GM19438 (cell line): ENCODE measurements around the gene APBB2.
A peak's percentile ranks its signal among the peaks of the same experiment; 100 is the strongest.

Source experiments
- ATAC-seq: cut with Tn5 transposase; IDR thresholded peaks from one replicate; pipeline ENCODE4 v1.9.1; 2021; ENCODE audit warnings: low read depth; ENCODE audit not compliant: unreplicated experiment

APBB2 gene

DNA sequence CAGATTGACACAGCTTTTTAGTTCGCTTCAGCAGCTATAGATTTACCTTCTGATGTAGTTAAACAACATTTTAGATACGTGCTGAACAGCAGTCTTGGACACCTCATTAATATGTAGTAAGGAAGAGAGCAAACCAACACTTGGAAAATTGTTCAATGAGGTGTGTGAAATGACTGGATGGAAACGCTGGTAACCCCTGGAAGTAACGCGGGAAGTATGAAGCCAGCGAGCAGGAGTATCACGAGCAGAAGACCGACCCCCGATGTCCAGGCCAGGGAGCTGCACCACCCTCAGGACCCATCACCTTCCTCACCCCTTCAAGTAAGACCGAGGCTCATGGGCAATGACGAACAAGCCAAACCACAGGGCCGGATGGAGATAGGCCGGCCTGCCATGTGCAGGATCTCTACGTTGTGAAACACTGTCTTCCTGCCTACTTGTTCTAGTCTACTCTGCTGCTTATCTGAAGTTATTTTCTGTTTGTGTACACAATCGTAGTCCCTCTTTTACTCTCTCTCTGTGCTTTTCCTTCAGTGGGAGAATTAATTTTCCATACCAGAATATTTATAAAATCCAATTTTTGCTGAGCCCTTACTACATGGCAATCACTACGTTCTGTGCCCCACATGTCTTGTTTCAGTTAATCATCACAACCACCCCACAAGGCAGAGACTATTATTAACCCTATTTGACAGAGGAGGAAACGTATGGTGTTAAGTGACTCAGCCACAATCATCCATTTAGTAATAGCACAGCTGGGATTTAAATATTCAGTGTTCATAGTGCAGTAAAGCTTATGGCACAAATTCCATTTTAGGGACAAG is 221.7 kb downstream of the APBB2 start:
- ATAC-seq: peak; percentile 64

DNA sequence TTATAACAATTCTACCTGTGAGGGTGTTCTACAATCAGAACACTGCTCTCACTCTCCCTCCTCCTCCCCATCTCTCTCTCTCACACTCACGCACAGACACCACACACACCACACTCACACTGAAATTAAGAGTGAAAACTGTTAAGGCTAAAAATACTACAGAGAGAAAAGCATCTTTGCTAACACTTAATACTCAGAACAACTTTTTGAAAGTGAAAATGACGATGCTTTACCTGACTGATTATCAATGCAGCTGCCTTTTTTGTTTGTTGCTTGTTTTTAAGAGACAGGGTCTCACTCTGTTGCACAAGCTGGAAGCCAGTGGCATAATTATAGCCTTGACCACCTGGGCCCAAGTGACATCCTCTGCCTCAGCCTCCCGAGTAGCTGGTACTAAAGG is 222.4 kb downstream of the APBB2 start:
- ATAC-seq: peak; percentile 60

DNA sequence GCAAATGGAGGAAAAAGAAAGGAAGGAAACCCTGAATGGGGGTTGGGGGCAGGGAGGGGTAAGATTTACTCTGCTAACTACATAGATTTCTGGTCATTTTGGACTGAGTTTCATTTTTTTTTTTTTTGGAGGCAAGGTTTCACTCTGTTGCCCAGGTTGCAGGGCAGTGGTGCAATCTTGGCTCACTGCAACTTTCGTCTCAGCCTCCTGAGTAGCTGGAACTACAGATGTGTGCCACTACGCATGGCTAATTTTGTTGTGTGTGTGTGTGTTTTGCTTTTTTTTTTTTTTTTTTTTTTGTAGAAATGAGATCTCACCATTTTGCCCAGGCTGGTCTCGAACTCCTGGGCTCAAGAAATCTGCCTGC is 223.5 kb downstream of the APBB2 start:
- ATAC-seq: no peak

DNA sequence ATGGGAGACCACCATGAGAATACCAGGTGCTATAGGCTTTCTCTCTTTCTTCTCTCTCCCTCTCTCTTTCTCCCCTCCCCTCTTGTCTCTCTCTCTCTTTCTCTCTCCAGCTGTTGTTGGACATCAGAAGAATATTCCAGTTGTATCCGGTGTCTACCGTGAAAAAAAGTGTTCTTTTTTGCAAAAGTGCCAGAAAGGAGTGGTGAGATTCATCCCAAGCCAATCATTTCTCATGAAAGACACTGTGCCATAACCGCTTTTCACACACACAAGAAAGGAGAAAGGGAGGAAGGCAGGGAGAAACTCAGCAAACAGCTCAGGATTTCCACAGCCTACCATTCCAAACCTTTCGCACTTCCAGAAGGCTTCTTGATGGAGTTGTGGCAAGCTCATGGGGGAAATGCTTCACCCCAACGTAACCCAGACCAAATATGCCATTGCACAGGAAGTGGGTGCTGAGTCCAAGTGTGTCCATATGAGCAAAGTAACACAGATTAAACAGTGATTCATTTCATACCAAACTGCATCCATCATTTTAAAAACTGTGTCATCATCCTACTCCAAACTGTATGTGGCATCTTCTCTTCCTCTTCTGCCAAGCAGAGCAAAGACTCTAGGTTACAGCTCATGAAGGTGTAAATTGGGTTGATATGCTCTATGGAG is 224.0 kb downstream of the APBB2 start:
- ATAC-seq: no peak

DNA sequence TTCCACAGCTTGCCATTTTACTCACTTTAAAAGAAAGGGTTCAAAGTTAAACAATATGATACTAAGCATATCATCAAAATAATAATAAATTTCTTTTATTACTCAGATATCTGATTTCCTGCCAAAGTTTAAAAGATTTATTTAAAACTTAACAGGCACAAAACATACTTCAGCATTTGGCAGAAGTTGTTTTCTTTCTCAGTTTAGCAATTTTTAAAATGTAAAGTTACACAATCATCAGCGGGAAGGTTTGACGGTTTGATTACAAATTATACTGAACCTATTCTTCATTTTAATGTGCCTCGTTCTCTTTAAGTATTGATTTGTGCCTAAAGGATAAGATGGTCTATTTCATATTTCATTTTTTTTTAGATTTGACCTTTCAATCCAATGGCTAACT is 227.2 kb downstream of the APBB2 start:
- no peak for ATAC-seq

DNA sequence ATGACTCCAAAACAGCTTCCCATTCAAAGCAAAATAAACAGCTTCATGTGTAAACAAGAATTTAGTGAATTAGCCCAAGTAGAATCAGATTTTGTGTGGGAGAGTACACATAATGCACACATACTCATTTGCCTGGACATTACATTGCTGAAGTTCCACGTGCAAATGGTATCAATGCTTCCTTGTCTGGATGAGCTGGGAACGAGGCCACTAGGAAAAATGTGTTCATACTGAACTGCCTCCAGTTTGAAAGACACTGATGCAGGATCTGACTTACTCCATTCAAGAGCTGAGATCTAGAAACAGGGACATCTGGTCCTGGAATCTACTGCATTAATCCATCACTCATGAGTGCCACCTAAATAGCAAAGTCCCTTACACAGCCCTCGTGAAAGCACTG is 228.0 kb downstream of the APBB2 start:
- ATAC-seq: no peak

DNA sequence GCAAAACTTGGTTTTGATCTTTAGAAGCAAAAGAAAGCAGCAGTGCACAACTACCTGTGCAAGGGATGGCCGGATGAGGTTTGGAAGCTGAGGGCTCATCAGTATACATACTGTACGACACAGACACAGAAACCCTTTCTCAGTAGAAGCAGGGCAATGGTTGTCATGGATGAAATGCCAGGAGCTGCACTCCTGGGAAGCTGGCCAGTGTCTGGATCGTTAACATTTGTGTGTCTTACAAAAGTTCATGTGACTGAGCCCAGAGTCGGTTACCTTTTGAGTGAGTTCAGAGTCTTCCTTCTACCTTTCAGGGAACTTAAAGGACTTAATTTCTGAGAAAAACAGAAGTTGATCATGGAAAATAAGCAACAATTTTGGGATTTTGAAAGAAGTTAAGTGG is 230.3 kb downstream of the APBB2 start:
- no peak for ATAC-seq

DNA sequence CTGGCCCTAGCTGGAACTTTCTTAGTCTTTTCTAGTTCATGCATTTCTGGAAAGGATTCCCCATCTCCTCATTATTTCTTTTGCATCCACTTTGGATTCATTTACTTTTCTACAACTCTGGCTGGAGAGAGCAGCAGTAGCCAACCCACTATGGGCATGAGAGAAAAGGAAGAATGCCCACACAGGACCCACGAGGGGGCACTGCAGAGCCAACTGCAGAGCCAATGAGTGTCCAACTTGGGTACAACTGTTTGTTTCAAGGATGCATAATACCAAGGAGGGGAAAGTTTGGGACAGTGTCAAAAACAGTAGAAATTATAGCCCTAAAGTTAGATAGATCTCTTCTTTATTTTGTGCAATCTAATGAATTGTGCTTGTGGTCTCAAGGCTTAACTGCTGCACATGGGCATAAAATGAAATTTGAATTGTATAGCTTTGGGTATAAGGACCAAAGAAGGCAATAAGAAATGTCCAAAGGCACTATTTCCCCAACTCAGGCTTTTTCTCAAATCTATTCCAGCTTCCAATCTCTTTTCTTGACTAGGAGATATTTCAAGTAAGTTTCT is 233.9 kb downstream of the APBB2 start:
- ATAC-seq: no peak

DNA sequence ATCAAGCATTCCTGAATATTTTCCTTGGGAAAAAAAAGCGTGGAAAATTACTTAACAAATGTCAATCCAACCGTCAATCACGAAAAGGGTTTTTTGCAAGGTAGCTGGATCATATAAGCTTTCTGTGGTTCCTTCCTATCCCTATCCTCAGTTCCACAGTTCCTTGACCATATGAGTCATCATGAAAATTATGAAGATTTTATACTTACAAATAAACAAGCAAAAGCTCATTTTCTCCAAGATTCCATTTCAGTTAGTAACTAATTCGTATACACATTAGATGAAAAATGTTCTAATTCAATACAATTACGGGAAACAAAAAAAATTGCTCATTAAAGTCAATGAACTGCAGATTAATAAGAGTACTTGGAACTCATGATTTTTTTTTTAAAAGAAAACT is 235.8 kb downstream of the APBB2 start:
- ATAC-seq: no peak

DNA sequence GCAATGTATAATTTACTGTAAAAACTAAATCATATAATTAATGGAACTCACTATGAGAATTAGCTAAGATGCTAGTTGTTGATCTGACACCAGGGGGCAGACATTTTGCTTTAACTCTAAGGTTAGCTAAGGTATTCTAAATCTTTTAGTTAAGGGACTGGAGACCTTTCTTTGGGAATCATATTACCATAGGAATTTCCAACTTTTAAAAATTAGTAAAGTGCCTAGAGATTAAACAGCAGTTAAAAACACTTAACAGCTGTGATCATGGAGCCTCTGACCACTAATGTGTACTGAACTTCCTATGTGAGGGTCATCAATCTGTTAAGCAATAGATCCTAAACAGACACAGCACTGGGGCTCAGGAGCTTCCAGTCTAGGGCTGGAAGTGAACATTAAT is 238.0 kb downstream of the APBB2 start:
- ATAC-seq: no peak

DNA sequence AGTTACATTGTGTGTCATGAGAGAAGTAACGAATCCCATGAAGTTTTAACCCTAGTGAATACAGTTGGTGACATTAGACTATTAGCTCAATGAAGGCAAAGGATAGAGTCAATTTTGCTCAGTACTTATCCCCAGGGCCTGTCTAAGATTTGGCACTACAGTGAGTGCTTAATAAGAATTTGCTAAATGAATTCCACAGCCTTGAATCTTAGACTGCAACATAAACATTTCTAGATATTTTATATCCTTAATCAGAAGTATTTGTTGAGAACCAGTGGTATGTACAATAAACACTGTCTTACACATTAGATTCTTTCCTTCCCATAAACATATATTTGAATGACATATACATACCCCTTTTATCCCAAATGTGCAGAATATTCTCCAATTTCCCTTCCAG is 241.6 kb downstream of the APBB2 start:
- ATAC-seq: no peak

DNA sequence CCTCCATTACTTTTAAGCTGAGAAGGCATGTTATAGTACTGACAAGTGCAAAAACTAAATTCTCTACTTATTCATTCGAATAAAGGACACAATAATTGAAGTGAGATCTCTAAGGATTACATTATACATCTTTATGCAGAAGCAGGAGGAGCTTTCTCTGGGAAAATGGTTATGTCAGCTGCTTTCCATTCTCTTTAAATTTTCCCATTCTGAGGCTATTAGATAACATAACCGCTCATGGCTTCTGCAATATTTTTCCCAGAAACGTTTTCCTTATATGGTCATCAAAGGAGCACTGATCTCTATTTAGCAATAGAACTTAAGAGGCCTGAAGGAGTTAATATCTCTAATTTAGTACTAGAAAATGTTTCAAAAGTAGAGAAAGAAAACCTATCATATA is 243.0 kb downstream of the APBB2 start:
- no peak for ATAC-seq

DNA sequence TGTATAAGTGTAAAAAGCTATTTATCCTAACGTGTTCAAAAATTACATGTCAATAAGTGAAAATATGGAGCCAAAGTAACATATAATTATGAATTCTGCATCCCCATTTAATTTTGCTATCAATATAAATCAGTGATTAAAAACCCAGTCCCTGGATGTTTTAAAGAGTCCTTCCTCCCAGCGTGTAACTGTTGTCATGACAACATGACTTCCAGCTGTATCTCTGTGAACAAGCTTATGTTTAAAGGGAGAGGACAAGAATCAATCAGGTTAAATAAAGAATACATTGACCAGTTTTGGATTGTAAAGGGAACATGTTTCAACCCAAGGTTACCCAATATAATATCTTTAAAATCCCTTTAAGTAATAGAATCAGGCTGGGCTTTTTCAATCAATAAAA is 244.8 kb downstream of the APBB2 start:
- ATAC-seq: no peak

DNA sequence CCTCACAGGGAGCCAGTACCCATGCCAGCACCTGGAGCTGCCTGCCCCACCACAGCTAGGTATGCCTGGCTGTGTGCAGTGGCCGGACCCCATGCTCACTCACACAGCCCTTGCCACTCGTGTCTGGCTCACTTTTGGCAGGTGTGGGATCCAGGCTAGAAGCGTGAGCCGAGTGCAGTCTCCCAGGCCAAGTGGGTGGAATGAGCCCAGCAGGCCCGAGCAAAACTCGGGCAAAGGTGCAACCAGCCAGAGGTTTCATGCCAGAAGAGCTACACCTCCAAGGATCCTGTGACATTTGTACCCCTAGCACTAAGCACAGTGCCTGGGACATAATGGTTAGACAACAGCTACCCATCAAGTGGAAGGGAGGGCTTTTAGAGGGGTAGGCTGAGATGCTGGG is 246.8 kb downstream of the APBB2 start:
- no peak for ATAC-seq

DNA sequence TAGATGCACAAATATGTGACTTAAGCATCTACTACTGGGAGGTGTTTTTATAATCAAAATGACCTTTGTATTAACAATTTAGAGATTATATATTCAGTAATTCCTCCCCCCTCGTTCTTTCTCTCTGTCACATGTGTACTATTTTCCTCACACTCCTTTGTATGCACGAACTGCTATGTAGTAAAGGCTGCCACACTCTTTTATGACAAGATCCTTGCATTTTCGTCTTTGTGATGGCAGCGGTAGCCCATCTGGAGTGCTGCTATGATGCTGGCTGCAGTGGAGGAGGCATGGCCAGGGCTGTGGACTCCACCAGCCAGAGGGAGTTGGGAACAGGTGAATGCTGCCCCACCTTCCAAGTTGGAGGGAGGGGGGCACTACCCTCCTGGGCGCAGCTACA is 248.3 kb downstream of the APBB2 start:
- no peak for ATAC-seq

DNA sequence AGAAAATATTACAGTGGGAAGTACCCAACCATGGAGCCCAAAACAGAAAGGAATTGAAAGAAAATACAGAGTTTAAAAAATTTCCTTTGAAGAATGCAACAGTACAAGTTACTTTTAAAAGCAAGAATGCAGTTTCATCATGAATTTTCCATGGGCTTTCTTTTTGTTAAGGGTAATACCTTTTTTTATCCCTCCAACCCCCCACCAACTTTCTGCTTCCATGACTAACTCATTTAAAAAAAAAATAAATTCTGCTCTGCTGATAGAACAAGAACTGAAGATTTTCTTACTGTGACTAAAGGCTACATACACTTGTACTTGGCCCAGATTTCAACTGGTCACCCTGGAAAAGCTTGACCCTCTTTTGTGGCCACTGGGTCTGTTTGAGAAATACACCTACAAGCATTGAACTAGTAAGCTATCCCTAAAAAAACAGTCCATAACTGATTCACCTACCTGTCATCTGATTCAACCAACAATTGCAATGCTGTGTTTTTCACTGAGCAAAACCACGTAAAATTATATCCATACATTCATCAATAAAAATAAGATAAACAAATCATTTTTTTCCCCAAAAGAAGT is 250.4 kb downstream of the APBB2 start:
- ATAC-seq: no peak

DNA sequence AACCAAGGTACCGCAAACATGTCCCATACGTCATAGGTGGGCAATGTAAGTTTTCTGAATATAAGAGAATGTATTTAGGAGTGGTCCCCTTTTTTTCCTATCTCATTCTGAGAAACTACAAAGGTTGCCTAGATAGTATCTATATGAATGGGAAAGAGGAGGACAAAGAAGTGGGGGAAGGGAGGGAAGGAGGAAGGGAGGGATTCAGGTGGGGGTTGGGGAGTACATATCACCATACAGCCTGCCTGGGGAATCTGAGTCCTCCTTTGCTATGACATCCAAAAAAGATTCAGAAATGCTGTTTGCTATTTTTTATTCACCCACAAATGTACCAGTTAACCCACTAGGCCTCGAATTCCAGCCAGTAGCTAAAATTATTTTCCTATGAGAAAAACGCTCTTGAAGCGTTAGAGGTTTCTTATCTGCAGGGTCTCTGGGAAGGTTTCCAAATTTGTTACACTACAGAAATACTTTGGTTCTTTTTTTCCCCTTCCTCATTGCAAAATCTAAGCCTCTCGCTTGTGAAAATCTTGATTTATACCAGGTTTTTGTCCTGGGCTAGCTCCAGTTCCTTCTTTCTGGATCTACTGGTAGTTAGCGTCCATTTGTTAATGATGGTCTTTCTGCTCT is 251.7 kb downstream of the APBB2 start:
- ATAC-seq: no peak

DNA sequence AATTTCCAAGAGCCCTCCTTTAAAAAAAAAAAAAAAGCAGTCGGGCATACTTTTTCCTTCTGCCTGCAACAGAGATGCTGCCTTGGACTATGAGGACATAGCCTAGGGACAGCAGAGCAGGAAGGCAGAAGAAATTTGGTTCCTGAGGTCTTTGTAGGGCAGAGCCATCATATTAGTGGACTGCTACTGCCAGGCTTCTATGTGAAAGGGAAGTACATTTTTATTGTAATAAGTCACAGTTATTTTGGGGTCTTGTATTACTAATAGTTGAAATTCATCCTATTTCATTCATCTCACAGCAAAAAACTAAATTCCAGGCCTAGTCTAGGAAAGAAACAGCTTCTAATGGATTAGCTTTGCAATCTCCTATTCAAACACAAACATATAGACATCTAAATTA is 253.4 kb downstream of the APBB2 start:
- no peak for ATAC-seq

DNA sequence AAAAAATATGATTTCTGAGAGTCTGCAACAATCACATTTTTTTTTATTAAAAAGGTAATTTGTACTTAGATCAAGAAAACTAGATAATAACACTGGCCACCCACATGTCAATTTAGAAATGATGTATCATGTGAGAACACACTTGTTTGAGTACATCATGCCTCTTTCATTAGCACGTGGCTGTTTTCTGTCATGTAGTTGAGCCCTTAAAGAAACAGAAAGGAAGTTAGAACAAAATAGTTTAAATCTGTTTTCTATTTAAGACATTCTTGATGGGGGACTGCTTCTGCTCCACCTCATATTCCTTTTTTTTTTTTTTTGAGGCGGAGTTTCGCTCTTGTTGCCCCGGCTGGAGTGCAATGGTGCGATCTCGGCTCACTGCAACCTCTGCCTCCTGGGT is 257.1 kb downstream of the APBB2 start:
- no peak for ATAC-seq

DNA sequence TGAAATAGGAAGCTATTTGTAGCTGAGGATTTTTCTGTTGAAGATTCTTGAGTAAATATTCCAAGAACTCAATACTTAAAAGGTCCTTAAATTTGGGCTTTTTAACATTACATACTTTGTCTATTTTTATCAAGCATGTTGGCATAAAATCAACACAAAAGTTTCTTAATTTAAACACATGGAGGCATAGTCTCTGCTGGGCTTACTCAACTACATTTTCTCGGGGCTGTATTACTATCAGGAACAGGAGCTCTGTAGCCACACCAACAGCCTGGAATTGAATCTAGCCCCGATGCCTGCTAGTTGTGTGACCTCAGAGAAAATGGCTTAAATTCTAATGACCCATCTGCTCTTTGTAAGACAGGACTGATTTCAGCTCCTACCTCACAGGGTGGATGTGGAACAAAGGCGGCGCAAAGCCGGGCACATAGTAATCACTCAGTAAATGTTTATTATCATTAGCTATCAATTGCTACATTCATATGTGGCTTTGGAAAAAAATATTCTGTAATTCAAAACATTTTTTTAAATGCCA is 257.6 kb downstream of the APBB2 start:
- no peak for ATAC-seq

DNA sequence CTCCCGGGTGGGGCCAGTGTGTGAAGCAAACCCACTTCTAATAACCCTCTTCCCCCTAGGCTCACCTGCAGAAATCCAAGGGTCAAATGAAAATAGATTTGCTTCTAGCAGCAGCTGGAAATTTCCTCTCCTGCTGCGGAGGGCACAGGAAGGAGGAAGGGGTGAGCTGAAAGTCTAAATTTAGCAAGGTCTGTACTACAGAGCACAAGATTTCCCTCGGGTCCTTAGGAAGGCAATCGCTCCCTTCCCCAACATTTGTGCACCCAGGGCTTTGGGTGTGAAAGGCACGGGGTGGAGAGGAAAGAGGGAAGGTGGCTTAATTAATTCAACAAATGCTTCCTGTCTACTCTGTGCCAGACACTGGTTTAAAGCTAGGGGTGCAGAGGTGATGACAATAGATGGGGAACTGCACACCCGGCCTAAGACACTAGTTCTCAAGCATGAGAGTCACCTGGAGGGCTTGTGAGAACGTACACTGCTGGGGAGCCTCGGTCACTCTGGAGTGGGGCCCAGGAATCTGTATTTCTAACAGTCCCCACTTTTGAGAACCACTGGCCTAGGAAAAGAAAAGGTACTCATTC is 260.2 kb downstream of the APBB2 start:
- ATAC-seq: no peak
